Stimulated activated CD8-positive, alpha-beta memory T cell treated with anti-CD3 and anti-CD28 coated beads, Interleukin-12 subunit alpha, Interleukin-12 subunit beta, amount 100 ng/mL, for 24 hours (primary cell): ENCODE data around the gene HAUS2.
"Not testable (repeated sequence)": the region's sequence is repeated elsewhere in the genome, so short reads cannot be mapped to it uniquely, and the experiment has no call there.

ENCODE experiments used
- DNase-seq: peaks from one replicate; pipeline ENCODE4 v3.0.0-alpha.2; 2020; ENCODE audit errors: extremely low read depth

Gene HAUS2

DNA sequence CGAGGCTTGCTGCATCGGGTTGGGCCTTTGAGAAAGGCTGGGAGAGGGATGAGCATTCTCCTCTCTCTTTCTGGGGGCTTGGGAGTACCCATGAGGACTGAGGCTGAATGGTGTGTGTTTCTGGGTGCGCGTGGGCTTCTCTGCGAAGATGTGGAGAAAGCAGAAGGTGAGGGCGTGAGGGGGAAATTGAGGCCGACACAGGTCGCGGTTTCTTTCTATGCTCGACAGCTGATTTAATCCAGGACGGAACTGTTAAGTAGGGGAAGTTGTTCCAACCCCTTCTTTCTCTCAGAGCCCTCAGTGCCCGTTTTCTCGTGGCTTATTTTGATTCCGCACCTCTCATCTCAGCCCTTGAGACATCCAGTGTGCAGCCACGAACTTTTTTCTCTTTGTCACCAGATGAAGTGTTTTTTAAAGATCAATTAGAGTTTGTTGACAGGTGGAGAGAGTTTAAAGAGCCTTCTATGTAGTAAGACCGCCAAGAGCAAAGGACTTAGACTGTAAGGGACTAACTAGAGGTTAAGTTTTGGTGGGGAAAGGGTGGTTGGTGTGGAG lies 27.5 kb downstream of the HAUS2 start:
- no peak for DNase-seq

- no peak for DNase-seq
Observed at GRCh38 chr15:42576776-42577175, 28.1 kb downstream of the HAUS2 start.

DNA sequence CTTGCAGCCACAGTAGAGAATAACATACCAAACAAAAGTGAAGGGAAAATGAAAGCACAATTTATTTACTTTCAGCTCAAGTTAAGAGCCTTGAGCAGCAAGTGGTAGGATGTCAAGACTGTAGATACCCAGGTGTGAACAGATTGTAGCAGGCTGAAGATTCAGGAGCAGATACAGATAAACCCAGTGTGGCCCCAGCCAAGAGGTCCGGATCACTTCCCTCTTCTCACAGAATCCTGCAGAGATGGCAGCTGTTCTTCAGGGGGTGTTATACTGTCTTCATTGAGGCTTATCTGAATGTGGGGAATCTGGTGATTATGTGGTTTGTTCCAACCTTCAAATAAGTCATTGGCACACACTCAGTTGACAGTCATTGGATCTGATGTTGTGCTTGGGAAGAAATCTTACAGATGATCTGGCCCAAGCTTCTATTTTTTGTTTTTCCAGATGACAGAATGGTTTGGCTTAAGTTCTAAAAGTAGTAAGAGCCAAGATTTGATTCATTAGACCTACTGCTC lies 28.9 kb downstream of the HAUS2 start:
- DNase-seq: no peak

GRCh38 chr15:42578984-42579537 lies 30.4 kb downstream of the HAUS2 start:
- DNase-seq: no peak

DNA sequence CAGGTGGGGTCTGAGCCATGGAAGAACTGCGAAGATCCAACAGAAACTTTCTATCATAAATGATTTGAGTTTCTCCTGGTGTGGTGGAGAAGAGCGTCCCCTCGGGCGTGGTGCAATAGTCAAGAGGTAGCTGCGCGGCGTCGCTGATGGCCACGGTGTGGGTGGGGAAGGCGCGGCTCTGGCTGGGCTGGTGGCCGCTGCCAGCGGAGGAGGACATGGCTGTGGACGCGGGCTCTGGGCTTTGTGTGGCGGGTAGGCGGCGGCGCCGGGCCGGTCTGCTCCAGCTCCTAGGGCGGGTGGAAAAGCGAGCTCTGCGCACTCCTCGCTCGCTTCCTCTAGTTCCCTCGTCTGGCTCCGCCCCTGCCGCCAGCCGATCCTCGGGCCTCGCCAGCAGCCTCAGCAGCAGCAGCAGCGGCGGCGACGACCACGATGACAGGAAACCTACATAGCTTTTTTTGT lies 32.7 kb downstream of the HAUS2 start:
- peak; percentile 51 for DNase-seq

- DNase-seq: no peak
Observed at GRCh38 chr15:42582569-42583375, 34.1 kb downstream of the HAUS2 start.

GRCh38 chr15:42584031-42584765 lies 35.6 kb downstream of the HAUS2 start:
- DNase-seq: no peak

- no peak for DNase-seq
Observed at GRCh38 chr15:42590619-42591237, 42.1 kb downstream of the HAUS2 start.

- no peak for DNase-seq
Observed at GRCh38 chr15:42591238-42591934, 42.7 kb downstream of the HAUS2 start.

DNA sequence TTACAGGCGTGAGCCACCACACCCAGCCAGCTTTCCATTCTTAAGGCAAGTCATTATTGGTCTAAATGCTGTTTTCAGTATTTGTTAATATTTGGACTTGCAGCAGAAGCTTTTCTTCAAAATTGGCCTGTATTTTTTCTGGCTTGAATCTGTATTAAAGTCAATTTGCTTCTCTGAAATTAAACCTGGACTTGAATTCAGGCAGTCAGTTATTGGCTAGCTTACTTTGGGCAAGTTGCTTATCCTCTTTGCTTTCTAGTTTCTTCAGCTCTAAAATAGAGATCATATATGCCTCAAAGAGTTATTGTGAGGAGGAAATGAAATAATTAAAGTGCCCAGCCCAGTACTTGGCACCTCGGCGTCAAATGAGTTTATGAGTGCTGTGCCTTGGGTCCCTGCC lies 44.1 kb downstream of the HAUS2 start:
- no peak for DNase-seq

- DNase-seq: no peak
Observed at GRCh38 chr15:42593143-42593542, 44.5 kb downstream of the HAUS2 start.

- DNase-seq: no peak
Observed at GRCh38 chr15:42594095-42594494, 45.5 kb downstream of the HAUS2 start.

DNA sequence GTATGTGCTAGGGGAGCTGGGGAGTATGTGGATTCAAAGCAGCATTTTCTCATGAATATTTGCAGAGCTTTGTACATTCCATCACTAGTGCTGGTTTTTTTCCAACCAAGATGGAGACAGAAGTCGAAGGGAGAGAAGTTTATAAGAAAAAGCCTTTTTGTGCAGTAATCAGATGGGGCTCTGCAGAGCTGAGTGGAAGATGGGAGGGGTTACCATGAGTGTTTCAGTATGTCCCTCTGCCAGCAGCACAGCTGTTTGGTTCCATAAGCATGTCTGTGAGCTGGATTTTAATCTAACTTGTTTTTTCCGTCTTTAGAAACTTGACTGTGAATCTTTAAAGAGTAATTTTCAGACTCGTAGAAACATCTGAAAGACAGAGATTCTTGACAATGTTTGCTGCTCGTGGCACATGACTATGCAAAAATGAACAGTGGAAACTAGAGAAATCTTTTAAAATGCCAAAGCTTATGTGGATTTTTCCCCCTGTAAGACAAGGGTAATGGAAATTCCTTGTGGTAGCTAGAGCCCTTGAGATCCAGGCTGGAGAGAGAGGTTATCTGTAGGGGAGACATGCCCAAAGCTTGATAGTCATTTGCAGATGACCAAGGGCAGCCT lies 47.1 kb downstream of the HAUS2 start:
- no peak for DNase-seq

- DNase-seq: not testable (repeated sequence)
Observed at GRCh38 chr15:42601316-42601715, 52.7 kb downstream of the HAUS2 start.

GRCh38 chr15:42602501-42602900 lies 53.9 kb downstream of the HAUS2 start:
- no peak for DNase-seq

DNA sequence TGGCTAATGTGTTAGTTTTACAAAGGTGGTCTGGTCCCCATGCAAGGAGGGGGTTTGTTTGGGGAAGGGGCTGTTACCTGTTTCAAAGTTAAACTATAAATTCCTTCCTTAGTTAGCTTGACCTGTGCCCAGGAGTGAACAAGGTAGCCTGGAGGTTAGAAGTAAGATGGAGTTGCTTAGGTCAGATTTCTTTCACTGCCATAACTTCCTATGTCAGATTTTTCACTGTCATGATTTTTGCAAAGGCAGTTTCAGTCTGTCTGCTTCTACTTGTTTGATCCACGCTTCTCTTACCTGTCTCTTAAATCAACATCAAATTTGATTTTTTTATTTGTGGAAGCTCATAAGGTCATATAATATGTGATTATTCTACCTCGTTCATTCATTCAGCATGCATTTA lies 55.3 kb downstream of the HAUS2 start:
- no peak for DNase-seq

DNA sequence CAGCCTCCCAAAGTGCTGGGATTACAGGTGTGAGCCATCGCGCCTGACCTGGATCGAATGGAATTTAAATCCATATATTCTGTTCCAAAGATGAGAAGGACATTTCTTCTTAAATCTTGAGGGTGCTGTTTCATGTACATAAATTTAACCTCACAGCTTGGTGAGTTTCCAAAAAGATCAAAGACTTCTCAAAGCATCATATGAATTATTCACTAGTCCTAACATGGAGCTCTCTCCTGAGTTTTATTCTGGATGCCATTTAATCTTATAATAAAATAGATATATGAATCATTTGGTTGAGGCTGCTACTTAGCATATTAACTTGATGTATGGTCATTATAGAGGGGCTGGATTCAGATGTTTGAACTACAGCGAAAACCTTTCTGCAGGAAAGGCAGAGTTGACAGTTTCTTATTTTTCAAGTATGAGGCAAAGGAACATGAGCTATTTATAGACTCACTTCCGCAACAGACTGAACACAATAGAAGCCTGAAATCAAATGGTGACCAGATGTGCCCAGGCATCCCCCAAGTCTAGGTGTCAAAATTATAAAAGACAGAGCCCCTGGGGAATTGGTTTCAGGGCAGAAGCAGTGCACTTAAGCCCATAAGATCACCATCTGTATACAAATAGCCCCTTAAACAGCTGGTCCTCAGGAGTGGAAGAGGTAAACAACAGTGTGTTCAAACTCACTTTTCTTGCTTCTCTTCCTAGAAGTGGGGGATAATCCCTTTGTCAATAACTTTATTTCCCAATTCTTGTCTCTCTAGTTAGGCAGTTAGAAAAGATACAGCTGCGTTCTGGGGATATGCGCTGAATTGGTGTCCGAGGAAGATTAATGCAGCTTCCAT lies 56.5 kb downstream of the HAUS2 start:
- no peak for DNase-seq

DNA sequence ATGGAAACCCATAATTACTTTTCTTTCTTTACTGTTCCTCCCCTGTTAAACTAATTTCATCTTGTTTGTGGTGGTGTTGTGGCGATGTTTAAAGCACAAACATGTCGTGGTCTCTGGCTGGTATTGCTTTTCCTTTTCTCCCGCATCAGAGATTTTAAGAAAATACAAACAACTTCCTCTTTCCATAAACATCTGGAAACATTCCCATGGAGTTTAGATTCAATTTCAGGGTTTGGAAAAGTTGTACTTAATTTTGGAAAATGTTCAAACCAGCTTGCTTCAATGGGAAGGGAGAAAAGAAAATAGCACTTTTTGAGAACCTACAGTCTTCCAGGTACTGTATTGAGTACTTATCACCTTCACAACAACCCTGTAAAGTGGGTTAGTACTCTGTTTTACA lies 57.2 kb downstream of the HAUS2 start:
- no peak for DNase-seq

- no peak for DNase-seq
Observed at GRCh38 chr15:42608110-42608531, 59.5 kb downstream of the HAUS2 start.
